HG02623 (cell line): ENCODE results near the gene MAML2.

ENCODE experiments used
- ATAC-seq: cut with Tn5 transposase; IDR thresholded peaks from one replicate; pipeline ENCODE4 v1.9.1; 2021; ENCODE audit warnings: moderate library complexity; ENCODE audit not compliant: unreplicated experiment

MAML2 gene

DNA sequence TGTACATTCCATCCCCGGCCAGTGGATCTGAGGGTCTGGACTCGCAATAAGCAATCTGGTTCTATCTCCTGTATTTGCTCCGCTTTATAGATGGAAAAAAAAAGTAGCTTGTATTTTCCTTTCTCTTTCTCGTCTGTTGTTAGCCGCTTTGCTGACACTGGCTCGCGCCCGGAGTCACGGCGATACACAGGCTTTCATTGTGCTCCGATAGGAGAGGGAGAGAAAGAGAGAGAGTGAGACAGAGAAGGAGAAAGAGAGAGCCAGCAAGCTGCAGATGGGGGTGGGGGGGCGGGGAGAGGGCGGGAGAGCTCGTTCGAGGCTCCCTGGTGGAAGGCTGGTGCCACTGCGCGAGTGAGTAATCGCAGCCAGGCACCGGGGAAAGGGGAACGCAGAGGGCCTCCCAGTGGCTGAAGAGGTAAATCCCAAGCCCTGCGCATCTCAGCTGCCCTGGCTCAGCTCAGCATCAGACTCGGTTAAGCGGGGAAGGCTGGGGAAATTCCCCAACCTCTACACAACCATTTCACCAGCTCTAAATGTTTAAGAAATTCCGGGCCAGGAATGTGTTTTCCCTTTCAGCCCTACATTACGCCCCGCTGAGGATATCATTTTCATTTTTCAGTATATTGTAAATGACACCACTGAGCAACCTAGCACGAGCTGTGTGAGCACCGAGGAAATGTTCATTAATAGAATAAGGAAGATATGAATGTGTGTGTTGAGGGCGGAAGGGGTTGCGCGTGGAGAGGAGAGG lies at the start of gene MAML2:
MAML2 (minus strand) TSS at position 235 of the 751 bp plus-strand sequence. CDS start 1,300 bp downstream, outside the sequence.
- peak; percentile 79 for ATAC-seq

DNA sequence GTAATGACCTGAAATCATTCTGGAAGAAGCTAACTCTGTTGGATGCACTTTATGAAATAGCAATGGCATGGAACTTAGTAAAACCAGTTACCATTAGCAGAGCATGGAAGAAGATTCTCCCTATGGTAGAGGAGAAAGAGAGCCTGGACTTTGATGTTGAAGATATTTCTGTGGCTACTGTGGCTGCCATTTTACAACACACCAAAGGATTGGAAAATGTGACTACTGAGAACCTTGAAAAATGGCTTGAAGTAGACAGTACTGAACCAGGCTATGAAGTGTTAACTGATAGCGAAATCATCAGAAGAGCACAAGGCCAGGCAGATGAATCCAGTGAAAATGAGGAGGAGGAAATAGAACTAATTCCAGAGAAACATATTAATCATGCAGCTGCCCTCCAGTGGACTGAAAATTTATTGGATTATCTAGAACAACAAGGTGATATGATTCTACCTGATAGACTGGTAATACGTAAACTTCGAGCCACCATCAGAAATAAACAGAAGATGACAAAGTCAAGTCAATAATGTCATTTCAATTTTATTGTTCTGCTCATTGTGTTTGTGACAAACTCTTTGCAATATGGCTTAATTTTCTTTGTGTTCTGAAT lies 48.8 kb upstream of the MAML2 start:
- no peak for ATAC-seq

DNA sequence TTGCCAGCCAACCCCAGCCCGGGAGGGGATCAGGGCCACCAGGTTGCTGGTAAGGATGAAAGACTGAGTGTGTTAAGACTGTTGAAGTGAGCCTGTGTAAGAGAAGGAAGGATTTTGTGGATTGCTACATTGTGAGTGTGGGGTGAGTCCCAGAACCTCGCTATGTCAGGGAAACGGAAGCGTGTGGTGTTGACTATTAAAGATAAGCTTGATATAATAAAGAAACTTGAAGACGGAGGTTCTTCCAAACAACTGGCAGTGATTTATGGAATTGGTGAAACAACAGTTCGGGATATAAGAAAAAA lies 47.4 kb upstream of the MAML2 start:
- ATAC-seq, result peak; percentile 0

DNA sequence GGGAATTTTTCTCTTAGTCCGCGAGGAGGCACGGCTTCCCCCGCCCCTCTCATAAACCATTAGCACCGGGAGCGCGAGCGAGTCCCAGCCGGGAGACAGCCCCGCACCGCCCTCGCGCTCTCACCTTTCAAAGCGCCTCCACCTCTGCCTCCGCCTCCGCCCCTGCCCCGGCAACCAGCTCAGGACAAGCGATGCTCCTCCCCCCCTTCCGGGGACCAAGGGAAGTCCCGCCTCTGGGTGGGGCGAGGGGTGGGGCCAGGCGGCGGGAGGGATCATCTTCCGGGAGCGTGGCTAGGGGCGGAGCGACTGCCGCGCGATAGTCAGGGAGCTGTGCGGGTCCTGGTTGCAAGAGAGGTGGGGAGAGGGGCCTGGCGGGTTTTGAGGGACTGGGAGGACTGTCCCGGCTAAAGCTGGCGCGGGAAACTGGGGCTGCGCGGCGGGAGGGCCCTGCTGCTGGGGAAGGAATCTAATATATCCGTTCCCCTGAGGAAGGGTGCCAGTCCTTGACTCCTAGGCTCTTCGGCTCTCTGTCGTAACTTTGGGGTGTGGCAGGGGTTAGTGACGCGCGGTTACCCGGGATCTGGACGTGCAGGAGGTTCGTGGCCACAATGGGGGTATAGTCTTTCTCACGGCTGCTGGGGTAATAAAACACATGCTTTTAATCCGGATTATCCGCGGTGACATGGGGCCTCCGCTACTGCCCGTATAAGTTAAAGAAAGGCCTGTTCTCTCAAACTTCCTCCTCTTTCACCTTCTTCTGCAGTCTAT lies 46.9 kb upstream of the MAML2 start, which contains the start of the genes CCDC82 and JRKL:
CCDC82 (minus strand) TSS at position 193 of the 768 bp plus-strand sequence. CDS start 5,165 bp downstream, outside the sequence.
JRKL (plus strand) TSS at position 294 of the 768 bp plus-strand sequence. CDS start 637 bp downstream, outside the sequence.
- ATAC-seq, result peak; percentile 90

DNA sequence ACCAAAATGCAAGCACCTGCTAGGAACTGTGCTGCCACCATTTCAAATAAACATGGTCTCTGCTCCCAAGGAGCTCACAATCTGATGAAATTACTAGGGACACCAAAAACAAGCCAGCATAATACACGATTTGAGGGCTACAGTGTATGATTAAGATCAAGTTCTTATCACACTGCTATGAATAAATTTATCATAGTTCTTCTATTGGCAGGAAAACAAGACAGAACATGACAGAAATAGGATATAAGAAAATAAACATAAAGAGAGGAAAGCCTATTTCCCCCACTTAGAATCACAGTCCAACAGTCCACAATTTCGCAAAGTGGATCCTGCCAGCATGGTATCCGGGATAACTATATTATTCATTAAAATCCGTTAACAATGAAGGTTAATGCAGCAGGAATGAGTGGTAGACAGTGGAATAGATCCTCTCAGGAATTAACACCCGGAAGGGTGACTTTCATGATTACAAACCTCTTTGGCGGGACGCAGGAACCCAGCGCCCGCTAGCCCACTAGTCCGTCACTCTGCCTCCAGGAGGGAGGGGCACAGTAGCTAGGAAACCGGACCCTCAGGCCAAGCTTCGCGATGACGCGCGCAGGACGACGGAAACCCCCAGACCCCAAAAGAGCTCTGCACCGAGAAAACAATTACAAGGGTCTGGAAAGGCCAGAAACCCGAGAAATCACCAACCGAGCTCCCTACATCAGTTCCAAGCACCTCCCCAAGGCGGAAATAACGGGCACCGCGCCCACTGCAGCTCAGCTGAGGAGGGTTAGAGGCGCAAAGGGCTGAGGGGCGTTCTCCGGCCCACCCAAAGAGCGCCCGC lies 46.1 kb upstream of the MAML2 start:
- ATAC-seq, result peak; percentile 40

DNA sequence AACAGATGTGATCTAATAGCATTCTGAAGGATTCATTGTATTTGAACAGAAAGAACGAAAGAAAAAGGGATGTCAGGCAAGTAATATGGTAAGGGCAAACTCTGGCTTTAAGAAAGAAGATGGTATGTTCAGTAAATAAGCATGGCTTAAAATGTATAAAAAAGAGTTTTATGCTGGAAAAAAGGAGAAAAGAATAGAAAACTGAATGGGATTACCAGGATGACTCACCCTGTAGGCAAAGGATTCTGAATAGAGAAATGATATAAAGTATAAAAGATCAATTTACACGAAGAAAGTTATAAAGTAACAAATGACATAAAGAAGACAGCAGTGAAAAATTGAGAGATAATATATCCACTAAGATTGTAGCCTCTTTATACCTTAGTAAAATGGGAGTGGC lies 42.2 kb upstream of the MAML2 start:
- no peak for ATAC-seq

DNA sequence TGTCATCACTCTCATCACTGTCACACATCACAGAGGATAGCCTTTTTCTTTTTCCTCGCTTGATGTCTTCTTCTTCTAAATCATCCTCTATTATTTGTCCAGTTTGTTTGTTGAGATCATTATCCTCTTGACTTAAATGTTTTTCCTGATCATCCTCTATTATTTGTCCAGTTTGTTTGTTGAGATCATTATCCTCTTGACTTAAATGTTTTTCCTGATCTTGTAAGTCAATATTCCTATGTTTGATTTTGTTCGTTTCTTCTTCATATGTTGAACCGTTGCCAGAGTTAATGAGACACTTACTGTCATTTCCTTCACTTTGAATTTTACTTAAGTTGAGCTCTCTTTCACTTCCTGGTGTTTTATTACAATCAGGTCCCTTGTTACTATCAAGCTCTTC lies 41.2 kb upstream of the MAML2 start:
- no peak for ATAC-seq

DNA sequence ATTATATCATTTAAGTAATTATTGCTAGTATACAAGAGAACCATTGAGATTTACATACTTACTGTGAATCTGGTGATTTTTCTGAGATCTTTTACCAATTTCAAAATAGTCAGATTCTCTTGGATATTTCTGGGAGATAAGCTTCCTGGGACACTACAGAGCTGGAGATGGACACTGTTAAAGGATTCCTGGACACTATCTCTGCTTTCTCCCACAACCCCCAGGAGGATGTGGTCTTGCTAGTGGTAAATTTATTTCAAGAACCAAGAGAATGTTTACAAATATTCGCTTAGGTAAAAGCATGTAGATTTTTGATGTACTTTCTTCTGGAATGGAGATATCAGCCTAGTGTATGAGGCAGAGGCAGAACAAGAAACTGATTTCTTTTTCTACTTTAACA lies 33.8 kb upstream of the MAML2 start:
- ATAC-seq, result no peak

DNA sequence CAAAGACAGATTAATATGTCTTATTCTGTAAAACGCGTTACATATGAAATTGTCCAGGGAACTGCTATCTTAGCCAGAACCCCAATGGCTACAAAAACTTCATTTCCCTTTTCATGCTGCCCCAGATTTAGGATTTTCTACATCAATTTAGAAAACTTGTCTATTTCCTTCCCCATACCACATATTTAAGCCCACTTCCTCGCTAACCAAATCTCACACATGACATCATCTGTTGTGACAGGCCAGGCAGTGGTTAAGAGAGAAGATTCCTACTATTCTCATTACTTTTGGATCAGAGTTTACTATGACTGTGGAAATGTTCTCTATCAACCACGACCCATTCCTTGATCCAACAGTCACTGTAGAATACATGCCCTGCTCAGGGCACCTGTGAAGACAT lies 30.8 kb upstream of the MAML2 start:
- no peak for ATAC-seq

DNA sequence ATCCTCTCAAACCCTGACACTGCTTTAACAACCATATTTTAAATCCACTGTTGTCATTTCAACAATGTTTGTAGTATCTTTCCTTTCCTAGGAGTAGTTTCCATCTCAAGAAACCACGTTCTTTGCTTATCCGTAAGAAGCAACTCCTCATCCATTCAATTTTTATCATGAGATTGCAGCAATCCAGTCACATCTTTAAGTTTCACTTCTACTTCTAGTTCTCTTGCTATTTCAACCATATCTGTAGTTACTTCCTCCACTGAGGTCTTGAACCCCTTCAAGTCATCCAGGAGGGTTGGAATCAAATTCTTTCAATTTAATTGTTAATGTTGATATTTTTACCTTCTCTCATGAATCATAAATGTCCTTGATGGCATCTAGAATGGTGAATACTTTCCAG lies 24.3 kb upstream of the MAML2 start:
- no peak for ATAC-seq

DNA sequence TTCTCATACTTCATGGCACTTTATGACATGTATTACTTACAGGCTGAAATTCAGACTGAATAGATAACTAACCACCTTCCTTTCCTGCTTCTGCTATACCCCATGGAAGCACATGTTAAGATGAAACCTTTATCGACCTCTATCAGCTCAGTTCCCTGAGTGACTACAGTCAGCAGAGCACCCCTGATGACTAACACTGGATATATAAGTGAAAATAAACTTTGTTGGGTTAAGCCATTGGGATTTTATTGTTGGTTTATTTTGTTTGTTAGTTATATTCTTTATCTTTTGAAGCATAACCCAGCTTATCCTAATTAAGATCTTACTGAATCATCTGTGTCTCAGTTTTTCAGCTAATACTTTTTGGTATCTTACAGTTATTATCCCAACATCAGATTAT lies 23.0 kb upstream of the MAML2 start:
- ATAC-seq, result no peak

DNA sequence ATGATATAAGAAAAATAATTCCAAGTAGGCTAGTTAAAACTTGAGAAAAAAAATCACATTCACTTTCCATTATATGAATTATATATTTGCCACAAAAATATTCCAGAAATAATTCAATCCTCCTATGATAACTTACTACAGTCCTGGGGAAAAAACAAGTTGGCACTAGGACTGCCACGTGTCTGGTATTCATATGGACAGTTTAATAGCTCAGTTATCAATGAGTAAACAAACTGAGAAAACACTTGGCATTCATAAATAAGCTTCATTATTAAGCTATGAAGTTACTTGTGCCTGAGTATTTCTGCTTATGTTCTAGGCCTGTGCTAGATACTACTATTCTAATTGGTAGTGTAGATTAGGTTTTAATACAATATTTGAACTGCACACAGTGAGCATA lies 22.5 kb upstream of the MAML2 start:
- ATAC-seq, result no peak

DNA sequence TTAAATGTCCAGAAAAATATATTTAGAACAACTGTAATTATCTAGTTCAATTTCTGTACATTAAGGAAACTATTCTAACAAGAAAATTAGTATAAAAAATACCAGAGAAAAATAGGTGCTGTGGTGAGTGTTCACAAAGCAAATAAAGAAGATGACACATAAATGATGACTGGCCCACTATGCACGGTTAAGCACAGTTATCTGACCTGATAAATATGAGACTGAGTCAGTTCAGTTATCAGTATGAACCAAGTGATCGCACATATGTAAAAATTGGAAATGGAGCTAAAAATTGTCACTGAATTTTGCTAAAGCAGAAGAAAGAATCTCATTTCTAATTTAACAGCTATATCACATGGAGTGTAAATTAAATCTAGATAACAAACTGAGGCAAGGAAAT lies 18.8 kb upstream of the MAML2 start:
- no peak for ATAC-seq

DNA sequence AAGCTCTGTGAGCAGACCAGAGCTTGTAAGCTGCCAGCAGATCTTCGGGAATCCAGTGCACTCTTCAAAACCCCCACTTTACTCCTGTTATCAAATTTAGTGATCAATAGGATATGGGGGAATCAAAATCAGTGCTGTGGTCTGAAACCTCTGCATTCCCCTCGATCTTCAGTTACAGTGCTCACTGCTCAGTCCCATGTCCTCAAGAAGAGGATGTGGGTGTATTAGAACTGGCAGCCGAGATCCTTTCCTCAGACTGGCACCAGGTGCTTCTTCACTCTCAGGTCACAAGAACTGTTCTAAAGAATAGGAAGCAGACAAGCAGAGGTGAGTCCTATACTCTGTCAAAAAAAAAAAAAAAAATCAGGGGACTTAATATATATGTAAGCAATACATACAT lies 15.3 kb upstream of the MAML2 start:
- no peak for ATAC-seq

DNA sequence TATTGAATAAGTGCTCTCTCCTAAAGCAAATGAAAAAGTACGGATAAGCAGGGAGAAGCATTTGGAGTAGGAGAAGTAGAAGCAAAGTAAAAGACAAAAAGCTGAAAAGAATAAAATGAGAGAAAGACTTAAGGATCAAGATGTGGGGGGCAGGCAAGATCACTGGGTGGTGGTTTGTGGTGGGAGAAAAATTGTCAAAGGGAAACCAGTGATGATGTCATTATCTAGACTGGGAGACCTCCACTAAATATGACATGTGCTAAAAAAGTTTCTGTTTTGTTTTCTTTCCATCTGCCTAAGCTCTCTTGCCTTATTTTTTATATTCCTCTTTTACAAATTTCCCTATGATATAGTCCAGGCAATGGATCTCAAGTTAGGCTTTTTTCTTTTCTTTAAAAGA lies 14.8 kb upstream of the MAML2 start:
- no peak for ATAC-seq

DNA sequence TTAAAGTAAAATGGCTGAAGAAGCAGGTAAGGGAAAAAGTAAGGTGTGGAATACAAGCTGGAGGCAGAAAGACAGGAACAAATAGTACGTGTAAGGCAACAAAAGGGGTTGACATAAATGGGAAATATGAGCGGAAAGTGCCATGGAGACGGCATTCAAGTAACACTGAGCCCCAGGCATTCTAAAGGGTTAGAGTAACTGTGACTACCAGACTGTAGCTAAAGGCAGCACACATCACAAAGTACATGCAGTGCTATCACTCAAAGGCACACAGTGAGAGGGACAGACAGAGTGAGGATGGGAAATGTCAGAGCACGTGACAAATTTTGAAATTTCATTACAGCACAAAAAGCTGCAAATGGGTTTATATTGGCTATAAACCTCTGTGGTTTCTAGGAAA lies 13.9 kb upstream of the MAML2 start:
- no peak for ATAC-seq

DNA sequence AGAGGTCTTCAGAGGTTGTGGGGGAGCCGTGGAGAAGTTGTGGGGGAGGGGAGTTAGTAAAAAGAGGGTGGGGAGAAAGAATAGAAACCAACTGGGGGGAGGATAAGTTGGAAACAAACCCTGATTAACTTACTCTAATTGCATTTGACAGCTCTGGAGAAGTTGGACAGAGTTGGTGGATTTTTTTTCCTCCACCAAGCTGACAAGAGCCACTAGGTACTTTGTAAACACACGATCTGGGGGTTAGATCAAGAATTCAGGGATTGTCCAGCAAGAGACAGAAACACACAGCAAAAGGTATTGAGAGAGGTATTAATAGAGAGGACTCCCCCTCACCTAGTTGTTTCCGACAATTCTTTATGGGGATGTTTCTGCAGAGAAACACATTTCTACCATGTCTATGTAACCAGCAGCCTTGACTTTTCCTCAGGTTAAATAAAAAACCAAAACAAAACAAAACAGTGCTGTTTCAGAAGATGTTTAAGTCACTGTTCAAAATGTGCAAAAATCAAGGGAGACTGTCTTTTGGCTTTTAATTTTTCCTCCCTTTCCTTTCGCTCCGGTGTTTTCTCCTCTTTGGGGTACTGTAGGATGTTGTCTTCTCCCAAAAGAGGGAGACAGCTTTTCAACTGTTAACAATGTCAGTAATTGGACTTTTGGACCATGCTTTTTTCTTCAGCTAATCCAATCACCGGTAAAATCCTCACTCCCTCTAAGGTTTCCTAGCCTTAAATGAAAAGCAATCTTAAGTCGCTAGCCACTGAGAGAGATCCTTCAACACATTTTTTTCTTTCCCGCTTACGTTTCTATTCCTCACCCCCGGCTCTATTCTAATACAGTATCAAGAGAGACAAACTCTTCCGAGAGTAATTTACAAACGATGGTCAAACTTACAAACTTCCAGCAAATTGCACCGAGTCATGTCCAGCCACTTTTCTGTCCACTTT lies 708 bp downstream of the MAML2 start:
- ATAC-seq, result no peak

DNA sequence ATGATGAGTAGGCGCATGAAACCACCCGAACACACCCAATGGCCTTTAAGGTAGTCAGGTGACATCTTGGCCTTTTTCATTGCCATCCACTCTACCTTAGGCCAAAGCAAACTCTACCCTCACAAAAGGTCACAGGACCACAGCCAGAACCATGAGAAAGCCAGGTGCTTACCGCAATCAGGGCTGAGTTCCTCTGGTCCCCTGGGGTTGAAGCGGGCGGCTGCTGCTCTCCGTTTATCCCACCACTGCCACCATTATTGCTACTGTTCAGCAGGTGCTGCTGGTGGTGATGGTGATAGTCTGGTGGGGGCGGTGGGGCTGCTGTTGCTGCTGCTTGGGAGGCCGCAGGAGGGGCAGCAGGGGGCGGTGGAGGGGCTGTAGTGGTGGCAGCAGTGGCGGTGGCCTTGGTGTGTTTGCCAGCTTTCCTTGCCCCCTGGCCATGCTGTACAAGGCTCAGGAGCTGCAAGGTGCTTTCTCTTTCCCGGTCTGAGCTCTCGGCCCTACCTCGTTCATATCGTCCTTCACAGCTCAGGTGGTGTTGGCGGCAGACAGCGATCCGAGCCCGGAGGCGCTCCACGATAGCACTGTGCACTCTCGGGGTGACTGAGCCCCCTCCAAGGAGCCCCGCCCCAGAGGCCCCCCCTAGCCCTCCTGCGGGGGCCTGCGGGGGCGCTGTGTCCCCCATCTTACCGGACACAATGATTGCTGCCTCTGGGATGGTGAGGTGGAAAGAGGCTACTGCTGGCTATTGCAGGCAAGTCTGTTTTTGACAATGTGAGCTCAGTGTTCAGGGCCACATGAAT lies 1.6 kb downstream of the MAML2 start:
- peak; percentile 19 for ATAC-seq

DNA sequence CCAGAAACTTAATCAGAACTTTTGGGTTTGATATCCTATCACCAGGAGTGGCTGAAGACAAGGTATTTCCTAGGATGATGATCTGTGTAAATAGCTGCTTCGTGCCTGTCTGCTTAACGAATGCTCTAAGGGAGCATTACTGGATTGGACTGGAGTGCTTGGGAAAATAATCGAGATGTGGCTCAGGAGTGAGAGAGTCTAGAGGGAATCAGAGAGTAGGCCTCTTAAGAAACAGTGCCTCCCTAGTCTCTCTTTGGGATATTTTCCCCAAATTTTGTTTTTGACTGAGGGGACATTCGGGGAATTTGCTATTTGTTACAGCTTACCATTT lies 2.5 kb downstream of the MAML2 start:
- ATAC-seq, result no peak
